ENCODE results near the gene TFPT. TPM values are rescaled to one million over a fixed set of nuclear protein-coding genes. Genes with fewer than 3 reads are reported as not detected.

The TFPT gene
- total RNA-seq, 1 donor from 2014 or later = 21.8 TPM

- H3K27ac Mint-ChIP-seq = no peak overlapping the region
- no peak for DNase-seq (ENCODE audit: low spot score, unreplicated experiment)
- no peaks in the 10 kb centered on the region for H3K27me3 Mint-ChIP-seq
- H3K4me1 Mint-ChIP-seq (ENCODE audit: low read depth) = no peaks in the 10 kb centered on the region
- no peaks in the 10 kb centered on the region for H3K9me3 Mint-ChIP-seq (ENCODE audit: low read depth)
- no peak for TF ChIP-seq CTCF (IDR thresholded peaks at IDR 0.05; ENCODE audit: unreplicated experiment)
- H3K36me3 Mint-ChIP-seq (ENCODE audit: insufficient read depth) = peaks cover 7% of the 10 kb centered on the region
- H3K4me3 Mint-ChIP-seq (ENCODE audit: low read depth) = no peak overlapping the region
Measured at GRCh38 chr19:54127688-54128440, 12.4 kb upstream of the TFPT start.

GRCh38 chr19:54125713-54126112 is 10.3 kb upstream of the TFPT start:
- peaks cover 10% of the 10 kb centered on the region for H3K36me3 Mint-ChIP-seq (ENCODE audit: insufficient read depth)

DNA sequence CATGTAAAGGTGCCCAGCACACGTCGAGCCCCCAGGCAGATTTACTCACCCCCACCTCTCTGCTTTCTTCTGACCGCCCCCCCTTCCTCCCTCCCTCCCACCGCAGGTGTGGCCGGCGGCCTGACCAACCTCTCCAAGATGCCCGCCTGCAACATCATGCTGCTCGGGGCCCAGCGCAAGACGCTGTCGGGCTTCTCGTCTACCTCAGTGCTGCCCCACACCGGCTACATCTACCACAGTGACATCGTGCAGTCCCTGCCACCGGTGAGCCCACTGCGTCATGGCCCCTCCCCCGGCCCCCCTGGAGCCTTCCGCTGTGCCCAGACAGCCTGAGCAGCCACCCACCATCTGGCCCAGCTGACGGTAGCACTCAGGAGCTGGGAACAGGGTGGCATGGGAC is 8.9 kb upstream of the TFPT start:
- H3K9me3 Mint-ChIP-seq (ENCODE audit: low read depth) = no peaks in the 10 kb centered on the region
- DNase-seq (ENCODE audit: low spot score, unreplicated experiment) = no peak
- TF ChIP-seq CTCF (IDR thresholded peaks at IDR 0.05; ENCODE audit: unreplicated experiment) = no peak
- peaks cover 13% of the 10 kb centered on the region for H3K36me3 Mint-ChIP-seq (ENCODE audit: insufficient read depth)
- no peaks in the 10 kb centered on the region for H3K4me1 Mint-ChIP-seq (ENCODE audit: low read depth)
- no peak overlapping the region for H3K4me3 Mint-ChIP-seq (ENCODE audit: low read depth)
- H3K27me3 Mint-ChIP-seq = no peaks in the 10 kb centered on the region
- no peak overlapping the region for H3K27ac Mint-ChIP-seq

More at GRCh38 chr19:54125713-54126112, 10.3 kb upstream of the TFPT start:
- Mint-ChIP-seq H3K27me3 (no peaks in the 10 kb centered on the region), H3K4me1 (ENCODE audit: low read depth) (no peaks in the 10 kb centered on the region), H3K4me3 (ENCODE audit: low read depth) (no peak overlapping the region), H3K9me3 (ENCODE audit: low read depth) (no peaks in the 10 kb centered on the region), H3K27ac (no peak overlapping the region)
- no peak for TF ChIP-seq CTCF (IDR thresholded peaks at IDR 0.05; ENCODE audit: unreplicated experiment)
- no peak for DNase-seq (ENCODE audit: low spot score, unreplicated experiment)

DNA sequence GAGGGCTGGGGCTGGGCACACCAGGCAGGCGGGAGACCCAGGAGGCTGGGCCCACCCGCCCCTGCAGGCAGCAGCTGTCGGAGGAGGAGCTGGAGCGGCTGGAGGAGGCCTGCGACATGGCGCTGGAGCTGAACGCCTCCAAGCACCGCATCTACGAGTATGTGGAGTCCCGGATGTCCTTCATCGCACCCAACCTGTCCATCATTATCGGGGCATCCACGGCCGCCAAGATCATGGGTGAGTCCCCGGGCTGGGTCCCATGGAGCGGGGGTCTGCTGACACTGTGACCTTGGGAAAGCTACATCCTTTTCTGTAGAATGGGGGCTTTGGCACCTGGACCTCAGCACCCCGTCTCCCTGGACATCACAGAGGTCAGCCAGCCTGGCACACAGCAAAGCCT is 8.2 kb upstream of the TFPT start:
- no peak for TF ChIP-seq CTCF (IDR thresholded peaks at IDR 0.05; ENCODE audit: unreplicated experiment)

GRCh38 chr19:54121259-54121658 is 5.8 kb upstream of the TFPT start:
- no peak overlapping the region for H3K27ac Mint-ChIP-seq
- no peaks in the 10 kb centered on the region for H3K9me3 Mint-ChIP-seq (ENCODE audit: low read depth)
- DNase-seq (ENCODE audit: low spot score, unreplicated experiment) = no peak
- peaks cover 12% of the 10 kb centered on the region for H3K36me3 Mint-ChIP-seq (ENCODE audit: insufficient read depth)
- TF ChIP-seq CTCF (IDR thresholded peaks at IDR 0.05; ENCODE audit: unreplicated experiment) = no peak
- no peak overlapping the region for H3K4me3 Mint-ChIP-seq (ENCODE audit: low read depth)
- H3K4me1 Mint-ChIP-seq (ENCODE audit: low read depth) = peaks cover 3% of the 10 kb centered on the region
- H3K27me3 Mint-ChIP-seq = no peaks in the 10 kb centered on the region

More for the DNA sequence above, 8.2 kb upstream of the TFPT start:
- Mint-ChIP-seq H3K4me3 (ENCODE audit: low read depth) (no peak overlapping the region), H3K27me3 (no peaks in the 10 kb centered on the region), H3K9me3 (ENCODE audit: low read depth) (no peaks in the 10 kb centered on the region), H3K27ac (no peak overlapping the region), H3K36me3 (ENCODE audit: insufficient read depth) (peaks cover 13% of the 10 kb centered on the region), H3K4me1 (ENCODE audit: low read depth) (no peaks in the 10 kb centered on the region)
- no peak for DNase-seq (ENCODE audit: low spot score, unreplicated experiment)

All from progenitor cell of endocrine pancreas (in vitro differentiated cells).